IMR-90 (cell line): ENCODE data around the gene COA3.

Source experiments
- BHLHE40 ChIP-seq: fragments of 150-350 bp; IDR thresholded peaks from 2 replicates; pipeline ENCODE4 v1.6.1; 2016; ENCODE audit warnings: mild to moderate bottlenecking, low read depth, low read length
- CEBPB ChIP-seq: IDR thresholded peaks from 2 replicates; pipeline ENCODE4 v1.6.1; 2012; ENCODE audit warnings: low read depth, low read length, improper control_type of control experiment
- CTCF ChIP-seq: conservative IDR thresholded peaks from 2 replicates; pipeline ENCODE4 v1.5.1; 2012; ENCODE audit warnings: mild to moderate bottlenecking, low read depth, low read length, improper control_type of control experiment
- ELK1 ChIP-seq: fragments of 150-350 bp; IDR thresholded peaks from 2 replicates; pipeline ENCODE4 v1.6.1; 2016; ENCODE audit warnings: low read depth, mild to moderate bottlenecking, low read length, moderate library complexity, borderline replicate concordance
- FOS ChIP-seq: fragments of 150-350 bp; IDR thresholded peaks from 2 replicates; pipeline ENCODE4 v1.6.1; 2016; ENCODE audit warnings: low read depth, low read length
- MAZ ChIP-seq: IDR thresholded peaks from 2 replicates; pipeline ENCODE4 v1.6.1; 2012; ENCODE audit warnings: low read depth, mild to moderate bottlenecking, low read length, improper control_type of control experiment, moderate library complexity, borderline replicate concordance
- NFE2L2 ChIP-seq: fragments of 150-350 bp; IDR thresholded peaks from 2 replicates; pipeline ENCODE4 v1.6.1; 2016; ENCODE audit warnings: low read depth, mild to moderate bottlenecking, low read length
- POLR2A ChIP-seq: IDR thresholded peaks from 2 replicates; pipeline ENCODE4 v1.6.1; 2012; ENCODE audit warnings: mild to moderate bottlenecking, low read depth, low read length
- RAD21 ChIP-seq: IDR thresholded peaks from 2 replicates; pipeline ENCODE4 v1.6.1; 2012; ENCODE audit warnings: low read length, improper control_type of control experiment
- RCOR1 ChIP-seq: IDR thresholded peaks from 2 replicates; pipeline ENCODE4 v1.6.1; 2012; ENCODE audit warnings: mild to moderate bottlenecking, low read length, improper control_type of control experiment; ENCODE audit not compliant: insufficient replicate concordance

GRCh38 chr17:42804918-42805367 is 6.4 kb upstream of the COA3 start:
- no peak for TF ChIP-seq POLR2A
- no peak for TF ChIP-seq RAD21
- no peak for TF ChIP-seq CTCF
- no peak for TF ChIP-seq ELK1
- TF ChIP-seq RCOR1: no peak
- TF ChIP-seq MAZ: no peak
- TF ChIP-seq CEBPB: no peak
- no peak for TF ChIP-seq NFE2L2
- TF ChIP-seq BHLHE40: no peak
- TF ChIP-seq FOS: no peak
